HCT116 (cell line): ENCODE data around the gene SLC12A7. TPM values are rescaled to one million over a fixed set of nuclear protein-coding genes. Genes with fewer than 3 reads are reported as not detected.
A peak's percentile ranks its signal among the peaks of the same experiment; 100 is the strongest.

ENCODE experiments used
- ATAC-seq: fragments of 200-7000 bp; cut with Tn5 transposase; 2 replicates; pipeline ENCODE4 v1.9.1; 2020; ENCODE audit warnings: mild to moderate bottlenecking, moderate library complexity
- BruUV-seq: library from RNA; stranded (reverse); fragments of 400-500 nt; replicated peaks from 2 replicates; lab custom pipeline; 2021; lab: Mats Ljungman, UMichigan
- CTCF ChIA-PET: fragments of 300-600 bp; sonication (Branson Sonifier 250); formaldehyde crosslinking; loops from one replicate; lab custom pipeline; 2021; ENCODE audit warnings: antibody characterized with exemption; lab: Charles Lee
- POLR2A ChIA-PET: fragments of 300-600, 350-600 bp; sonication (Branson Sonifier 250); formaldehyde crosslinking; loops from one replicate; lab custom pipeline; 2021; ENCODE audit warnings: antibody characterized with exemption; lab: Charles Lee
- RAD21 ChIA-PET, 2 experiments: fragments of 300-600 bp; sonication (Branson Sonifier 250); formaldehyde crosslinking; loops; one replicate each; lab custom pipeline; 2023; ENCODE audit warnings: low total read pairs in 2 of 2; ENCODE audit not compliant: uncharacterized antibody in 2 of 2, unreplicated experiment in 2 of 2, low non-redundant PET in 1 of 2; lab: Charles Lee
- DNase-seq: peaks from one replicate; pipeline ENCODE4 v3.0.0-alpha.2; 2010; ENCODE audit warnings: low read depth, low spot score
- H2AFZ ChIP-seq: fragments of 200-600 bp; shearing (Covaris generic), sonication (generic); 2 replicates; pipeline ENCODE4 v1.6.1; 2017; ENCODE audit warnings: low read depth, mixed run types, mixed read lengths, antibody characterized with exemption, low read length; ENCODE audit not compliant: poor library complexity, severe bottlenecking
- H3K27ac ChIP-seq: 2 replicates; pipeline ENCODE4 v1.5.1; 2012; ENCODE audit warnings: low read depth, low read length
- H3K27me3 ChIP-seq: fragments of 200-600 bp; sonication (generic); 2 replicates; pipeline ENCODE4 v1.6.1; 2016; ENCODE audit warnings: mixed run types, low read length, mixed read lengths; ENCODE audit not compliant: insufficient read depth
- H3K36me3 ChIP-seq, 2 experiments: fragments of 200-500 bp in 1 of 2; fragments of 200-600 bp in 1 of 2; sonication (Bioruptor generic) in 1 of 2; sonication (generic) in 1 of 2; 2 replicates each; pipeline versions ENCODE4 v1.5.1 to v1.6.1; 2014 to 2016; ENCODE audit warnings: low read length in 2 of 2, inconsistent platforms in 1 of 2, mixed read lengths in 1 of 2, mixed run types in 1 of 2; ENCODE audit not compliant: insufficient read depth in 2 of 2, control insufficient read depth in 1 of 2
- H3K4me1 ChIP-seq, 2 experiments: fragments of 200-600 bp in 1 of 2; sonication (generic) in 1 of 2; 2 replicates each; pipeline versions ENCODE4 v1.5.1 to v1.6.1; 2012 to 2017; ENCODE audit warnings: low read length in 2 of 2, inconsistent platforms in 1 of 2, mild to moderate bottlenecking in 1 of 2, mixed read lengths in 1 of 2, mixed run types in 1 of 2, moderate library complexity in 1 of 2; ENCODE audit not compliant: insufficient read depth in 2 of 2, control insufficient read depth in 1 of 2
- H3K4me2 ChIP-seq: fragments of 200-600 bp; sonication (generic); 2 replicates; pipeline ENCODE4 v1.6.1; 2017; ENCODE audit warnings: mixed run types, low read length, mixed read lengths
- H3K4me3 ChIP-seq, 2 experiments: fragments of 200-600 bp in 1 of 2; sonication (generic) in 1 of 2; replicated peaks in 1 of 2; 2 replicates each; pipeline ENCODE4 v1.5.1; 2011 to 2016; ENCODE audit warnings: low read length in 2 of 2, control low read depth in 1 of 2, low read depth in 1 of 2, mild to moderate bottlenecking in 1 of 2, mixed read lengths in 1 of 2, mixed run types in 1 of 2
- H3K79me2 ChIP-seq: fragments of 200-600 bp; sonication (generic); 2 replicates; pipeline ENCODE4 v1.6.1; 2017; ENCODE audit warnings: mild to moderate bottlenecking, mixed run types, low read length, moderate library complexity, mixed read lengths; ENCODE audit not compliant: insufficient read depth
- H3K9ac ChIP-seq: fragments of 200-600 bp; sonication (generic); 2 replicates; pipeline ENCODE4 v1.6.1; 2016; ENCODE audit warnings: low read length, mixed read lengths
- H3K9me2 ChIP-seq: fragments of 200-600 bp; sonication (generic), shearing (Covaris generic); 2 replicates; pipeline ENCODE4 v1.6.1; 2017; ENCODE audit warnings: mixed run types, mild to moderate bottlenecking, moderate library complexity; ENCODE audit not compliant: insufficient read depth
- H3K9me3 ChIP-seq, 2 experiments: fragments of 200-500 bp in 1 of 2; fragments of 200-600 bp in 1 of 2; sonication (Bioruptor generic) in 1 of 2; sonication (generic) in 1 of 2; 2 replicates each; pipeline ENCODE4 v1.6.1; 2014 to 2017; ENCODE audit warnings: low read length in 2 of 2, mixed read lengths in 2 of 2, inconsistent platforms in 1 of 2, low read depth in 1 of 2, mild to moderate bottlenecking in 1 of 2, mixed run types in 1 of 2, moderate library complexity in 1 of 2; ENCODE audit not compliant: control insufficient read depth in 1 of 2, insufficient read depth in 1 of 2
- H4K20me1 ChIP-seq: fragments of 200-600 bp; sonication (generic), shearing (Covaris generic); 2 replicates; pipeline ENCODE4 v1.6.1; 2017; ENCODE audit warnings: mixed run types, mild to moderate bottlenecking, moderate library complexity; ENCODE audit not compliant: insufficient read depth
- CBX3 ChIP-seq: IDR thresholded peaks from 2 replicates; pipeline ENCODE4 v1.6.1; 2012; ENCODE audit warnings: low read depth
- CEBPB ChIP-seq: IDR thresholded peaks from 2 replicates; pipeline ENCODE4 v1.6.1; 2012; ENCODE audit warnings: low read depth
- EGR1 ChIP-seq: IDR thresholded peaks from 2 replicates; pipeline ENCODE4 v1.6.1; 2012; ENCODE audit warnings: low read depth
- EZH2phosphoT487 ChIP-seq: fragments of 200-600 bp; IDR thresholded peaks from 2 replicates; pipeline ENCODE4 v1.6.1; 2018; ENCODE audit warnings: antibody characterized with exemption, borderline replicate concordance
- FOSL1 ChIP-seq: IDR thresholded peaks from 2 replicates; pipeline ENCODE4 v1.6.1; 2012; ENCODE audit warnings: low read depth
- JUND ChIP-seq: IDR thresholded peaks from 2 replicates; pipeline ENCODE4 v1.6.1; 2012
- POLR2A ChIP-seq: IDR thresholded peaks from 2 replicates; pipeline ENCODE4 v1.7.0; 2011; ENCODE audit warnings: borderline replicate concordance; ENCODE audit not compliant: insufficient read depth, insufficient read length; ENCODE audit errors: extremely low read depth
- POLR2AphosphoS5 ChIP-seq: IDR thresholded peaks from 2 replicates; pipeline ENCODE4 v1.6.1; 2011; ENCODE audit warnings: mild to moderate bottlenecking, low read depth, low read length, moderate library complexity
- SP1 ChIP-seq: IDR thresholded peaks from 2 replicates; pipeline ENCODE4 v1.6.1; 2012; ENCODE audit warnings: low read depth
- TCF7L2 ChIP-seq: IDR thresholded peaks from 2 replicates; pipeline ENCODE4 v1.7.0; 2011; ENCODE audit warnings: borderline replicate concordance, inconsistent platforms; ENCODE audit not compliant: insufficient read depth, insufficient read length; ENCODE audit errors: extremely low read depth
- YY1 ChIP-seq: IDR thresholded peaks from 2 replicates; pipeline ENCODE4 v1.6.1; 2011; ENCODE audit warnings: low read length, low read depth, moderate library complexity, mild to moderate bottlenecking; ENCODE audit not compliant: insufficient replicate concordance; ENCODE audit errors: extremely low read depth
- ZFX ChIP-seq: fragments of 450-650 bp; IDR thresholded peaks from 2 replicates; pipeline ENCODE4 v1.6.1; 2017
- ZNF274 ChIP-seq: fragments of 200-500 bp; sonication (Bioruptor generic); IDR thresholded peaks from 2 replicates; pipeline ENCODE4 v1.6.1; 2014; ENCODE audit warnings: mild to moderate bottlenecking, low read depth, low read length, inconsistent platforms
- intact Hi-C: fragments of 100-400 bp; cut with micrococcal nuclease; formaldehyde crosslinking; loops from 2 replicates; pipeline ENCODE4 v1.10.0; 2022
- total RNA-seq: library from RNA; stranded (reverse); gene quantifications from one replicate; pipeline ENCODE4 v1.2.1, GENCODE V29; 2021; ENCODE audit not compliant: unreplicated experiment
- TF ChIP-seq, protein P1 (sequence below): IDR thresholded peaks from 2 replicates; pipeline ENCODE4 v1.6.1; 2012
- TF ChIP-seq, protein P2 (sequence below): IDR thresholded peaks from 2 replicates; pipeline ENCODE4 v1.6.1; 2012; ENCODE audit warnings: low read depth
- TF ChIP-seq, protein P3 (sequence below): IDR thresholded peaks from 2 replicates; pipeline ENCODE4 v1.6.1; 2012

The SLC12A7 gene
- total RNA-seq, 1 experiment from 2014 or later: 29.6 TPM

DNA sequence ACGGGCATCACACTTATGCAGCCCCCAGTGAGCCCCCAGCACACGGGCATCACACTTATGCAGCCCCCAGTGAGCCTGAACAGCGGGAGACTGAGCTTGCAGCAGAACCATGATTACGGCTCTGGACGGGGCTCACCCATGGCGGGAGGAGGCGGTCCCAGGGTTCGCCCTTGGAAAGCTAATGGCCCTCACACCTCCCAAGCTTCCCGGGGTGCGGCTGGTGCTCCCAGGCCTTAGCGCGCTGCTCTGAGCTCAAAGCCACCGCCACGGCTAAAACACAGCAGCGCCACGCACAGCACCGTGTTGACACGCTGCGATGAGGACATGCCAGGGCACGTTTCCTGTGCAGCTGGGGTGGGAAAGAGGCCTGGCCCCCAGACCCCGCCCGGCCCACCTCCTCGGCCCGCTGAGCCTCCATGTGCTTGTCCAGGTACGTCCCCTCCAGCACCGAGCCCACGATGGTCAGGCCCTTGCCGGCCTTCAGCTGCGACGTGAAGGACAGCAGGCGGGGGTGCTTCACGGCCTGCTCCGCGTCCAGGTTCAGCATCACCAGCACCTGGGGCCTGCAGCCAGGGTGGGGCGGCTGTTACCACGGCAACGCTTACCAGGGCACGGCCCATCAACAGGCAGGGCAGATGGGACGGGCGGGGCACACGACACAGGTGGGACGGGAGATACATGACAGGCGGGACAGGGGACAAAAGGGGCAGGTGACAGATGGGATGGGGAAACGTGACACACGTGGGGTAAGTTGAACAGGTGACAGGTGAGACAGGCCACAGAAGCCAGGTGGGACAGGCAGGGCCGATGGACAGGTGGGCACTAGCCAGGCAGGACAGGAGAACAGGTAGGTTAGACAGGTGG, 38.4 kb downstream of the SLC12A7 start:
- H3K79me2 ChIP-seq: no peaks in the 10 kb centered on the region
- H3K27ac ChIP-seq: peak overlapping the region; percentile 43; the same call in 1 of the 2 replicates
- H3K9me2 ChIP-seq: no peaks in the 10 kb centered on the region
- no peak overlapping the region for H3K9ac ChIP-seq
- H3K9me3 ChIP-seq: no peaks in the 10 kb centered on the region
- H3K4me3 ChIP-seq: no peak overlapping the region
- intact Hi-C loops: no loop called here
- CTCF ChIA-PET: no interaction called here
- DNase-seq (no peak), ATAC-seq (no peak)
- no peak overlapping the region for H2AFZ ChIP-seq
- H3K27me3 ChIP-seq: no peaks in the 10 kb centered on the region
- no peaks in the 10 kb centered on the region; a peak in 1 of 4 replicates for H3K36me3 ChIP-seq
- RAD21 ChIA-PET: no interaction called here
- no peaks in the 10 kb centered on the region for H3K4me1 ChIP-seq
- no peak overlapping the region for H3K4me2 ChIP-seq
- no peaks in the 10 kb centered on the region for H4K20me1 ChIP-seq
- BruUV-seq: no TSS peak
- POLR2A ChIA-PET: no interaction called here
- TF ChIP-seq JUND: no peak
- TF ChIP-seq YY1: no peak
- TF ChIP-seq CEBPB: no peak
- TF ChIP-seq CBX3: no peak
- TF ChIP-seq, protein P1, sequence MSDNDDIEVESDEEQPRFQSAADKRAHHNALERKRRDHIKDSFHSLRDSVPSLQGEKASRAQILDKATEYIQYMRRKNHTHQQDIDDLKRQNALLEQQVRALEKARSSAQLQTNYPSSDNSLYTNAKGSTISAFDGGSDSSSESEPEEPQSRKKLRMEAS: no peak
- TF ChIP-seq FOSL1: no peak
- no peak for TF ChIP-seq SP1
- no peak for TF ChIP-seq ZFX
- TF ChIP-seq POLR2A: no peak
- TF ChIP-seq ZNF274: no peak

DNA sequence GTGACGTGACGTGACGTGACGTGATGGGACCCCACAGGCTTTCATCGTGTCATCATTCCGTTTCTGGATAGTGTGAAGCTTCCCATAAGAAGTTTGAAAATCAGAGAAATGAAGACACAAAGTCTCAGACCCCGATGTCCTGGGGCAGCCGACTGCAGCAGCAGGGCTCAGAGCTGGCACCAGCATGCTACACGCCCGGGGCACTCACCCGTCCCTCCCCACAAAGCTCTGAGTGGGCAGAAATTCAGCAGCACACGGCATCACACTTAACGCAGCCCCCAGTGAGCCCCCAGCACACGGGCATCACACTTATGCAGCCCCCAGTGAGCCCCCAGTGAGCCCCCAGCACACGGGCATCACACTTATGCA, 42.2 kb downstream of the SLC12A7 start:
- intact Hi-C loops: no loop called here
- Histone ChIP-seq H2AFZ (no peak overlapping the region), H3K4me2 (no peak overlapping the region), H3K27me3 (no peaks in the 10 kb centered on the region), H3K9me2 (no peaks in the 10 kb centered on the region), H4K20me1 (no peaks in the 10 kb centered on the region), H3K9me3 (no peaks in the 10 kb centered on the region), H3K79me2 (no peaks in the 10 kb centered on the region), H3K4me3 (no peak overlapping the region), H3K36me3 (no peaks in the 10 kb centered on the region), H3K4me1 (no peaks in the 10 kb centered on the region), H3K9ac (no peak overlapping the region), H3K27ac (no peak overlapping the region)
- RAD21 ChIA-PET: no interaction called here
- CTCF ChIA-PET: no interaction called here
- no peak for ATAC-seq
- POLR2A ChIA-PET: no interaction called here
- no TSS peak for BruUV-seq
- DNase-seq: no peak
- TF ChIP-seq POLR2A: no peak
- TF ChIP-seq, protein P2, sequence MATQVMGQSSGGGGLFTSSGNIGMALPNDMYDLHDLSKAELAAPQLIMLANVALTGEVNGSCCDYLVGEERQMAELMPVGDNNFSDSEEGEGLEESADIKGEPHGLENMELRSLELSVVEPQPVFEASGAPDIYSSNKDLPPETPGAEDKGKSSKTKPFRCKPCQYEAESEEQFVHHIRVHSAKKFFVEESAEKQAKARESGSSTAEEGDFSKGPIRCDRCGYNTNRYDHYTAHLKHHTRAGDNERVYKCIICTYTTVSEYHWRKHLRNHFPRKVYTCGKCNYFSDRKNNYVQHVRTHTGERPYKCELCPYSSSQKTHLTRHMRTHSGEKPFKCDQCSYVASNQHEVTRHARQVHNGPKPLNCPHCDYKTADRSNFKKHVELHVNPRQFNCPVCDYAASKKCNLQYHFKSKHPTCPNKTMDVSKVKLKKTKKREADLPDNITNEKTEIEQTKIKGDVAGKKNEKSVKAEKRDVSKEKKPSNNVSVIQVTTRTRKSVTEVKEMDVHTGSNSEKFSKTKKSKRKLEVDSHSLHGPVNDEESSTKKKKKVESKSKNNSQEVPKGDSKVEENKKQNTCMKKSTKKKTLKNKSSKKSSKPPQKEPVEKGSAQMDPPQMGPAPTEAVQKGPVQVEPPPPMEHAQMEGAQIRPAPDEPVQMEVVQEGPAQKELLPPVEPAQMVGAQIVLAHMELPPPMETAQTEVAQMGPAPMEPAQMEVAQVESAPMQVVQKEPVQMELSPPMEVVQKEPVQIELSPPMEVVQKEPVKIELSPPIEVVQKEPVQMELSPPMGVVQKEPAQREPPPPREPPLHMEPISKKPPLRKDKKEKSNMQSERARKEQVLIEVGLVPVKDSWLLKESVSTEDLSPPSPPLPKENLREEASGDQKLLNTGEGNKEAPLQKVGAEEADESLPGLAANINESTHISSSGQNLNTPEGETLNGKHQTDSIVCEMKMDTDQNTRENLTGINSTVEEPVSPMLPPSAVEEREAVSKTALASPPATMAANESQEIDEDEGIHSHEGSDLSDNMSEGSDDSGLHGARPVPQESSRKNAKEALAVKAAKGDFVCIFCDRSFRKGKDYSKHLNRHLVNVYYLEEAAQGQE: no peak
- TF ChIP-seq JUND: no peak
- TF ChIP-seq, protein P1: no peak
- no peak for TF ChIP-seq ZNF274
- TF ChIP-seq FOSL1: no peak
- no peak for TF ChIP-seq YY1
- no peak for TF ChIP-seq SP1
- no peak for TF ChIP-seq POLR2AphosphoS5
- no peak for TF ChIP-seq TCF7L2
- no peak for TF ChIP-seq CBX3
- TF ChIP-seq EGR1: no peak
- TF ChIP-seq, protein P3, sequence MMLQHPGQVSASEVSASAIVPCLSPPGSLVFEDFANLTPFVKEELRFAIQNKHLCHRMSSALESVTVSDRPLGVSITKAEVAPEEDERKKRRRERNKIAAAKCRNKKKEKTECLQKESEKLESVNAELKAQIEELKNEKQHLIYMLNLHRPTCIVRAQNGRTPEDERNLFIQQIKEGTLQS: no peak
- TF ChIP-seq EZH2phosphoT487: no peak
- TF ChIP-seq ZFX: no peak
